HCT116 (cell line): ENCODE data around the gene CMBL. TPM values are rescaled to one million over a fixed set of nuclear protein-coding genes. Genes with fewer than 3 reads are reported as not detected.

Experiments
- ATAC-seq: fragments of 200-7000 bp; cut with Tn5 transposase; 2 replicates; pipeline ENCODE4 v1.9.1; 2020; ENCODE audit warnings: mild to moderate bottlenecking, moderate library complexity
- BruUV-seq: library from RNA; stranded (reverse); fragments of 400-500 nt; replicated peaks from 2 replicates; lab custom pipeline; 2021; lab: Mats Ljungman, UMichigan
- CTCF ChIA-PET: fragments of 300-600 bp; sonication (Branson Sonifier 250); formaldehyde crosslinking; loops from one replicate; lab custom pipeline; 2021; ENCODE audit warnings: antibody characterized with exemption; lab: Charles Lee
- POLR2A ChIA-PET: fragments of 300-600, 350-600 bp; sonication (Branson Sonifier 250); formaldehyde crosslinking; loops from one replicate; lab custom pipeline; 2021; ENCODE audit warnings: antibody characterized with exemption; lab: Charles Lee
- RAD21 ChIA-PET, 2 experiments: fragments of 300-600 bp; sonication (Branson Sonifier 250); formaldehyde crosslinking; loops; one replicate each; lab custom pipeline; 2023; ENCODE audit warnings: low total read pairs in 2 of 2; ENCODE audit not compliant: uncharacterized antibody in 2 of 2, unreplicated experiment in 2 of 2, low non-redundant PET in 1 of 2; lab: Charles Lee
- DNase-seq: peaks from one replicate; pipeline ENCODE4 v3.0.0-alpha.2; 2010; ENCODE audit warnings: low read depth, low spot score
- H2AFZ ChIP-seq: fragments of 200-600 bp; shearing (Covaris generic), sonication (generic); 2 replicates; pipeline ENCODE4 v1.6.1; 2017; ENCODE audit warnings: low read depth, mixed run types, mixed read lengths, antibody characterized with exemption, low read length; ENCODE audit not compliant: poor library complexity, severe bottlenecking
- H3K27ac ChIP-seq: 2 replicates; pipeline ENCODE4 v1.5.1; 2012; ENCODE audit warnings: low read depth, low read length
- H3K27me3 ChIP-seq: fragments of 200-600 bp; sonication (generic); 2 replicates; pipeline ENCODE4 v1.6.1; 2016; ENCODE audit warnings: mixed run types, low read length, mixed read lengths; ENCODE audit not compliant: insufficient read depth
- H3K36me3 ChIP-seq, 2 experiments: fragments of 200-500 bp in 1 of 2; fragments of 200-600 bp in 1 of 2; sonication (Bioruptor generic) in 1 of 2; sonication (generic) in 1 of 2; 2 replicates each; pipeline versions ENCODE4 v1.5.1 to v1.6.1; 2014 to 2016; ENCODE audit warnings: low read length in 2 of 2, inconsistent platforms in 1 of 2, mixed read lengths in 1 of 2, mixed run types in 1 of 2; ENCODE audit not compliant: insufficient read depth in 2 of 2, control insufficient read depth in 1 of 2
- H3K4me1 ChIP-seq, 2 experiments: fragments of 200-600 bp in 1 of 2; sonication (generic) in 1 of 2; 2 replicates each; pipeline versions ENCODE4 v1.5.1 to v1.6.1; 2012 to 2017; ENCODE audit warnings: low read length in 2 of 2, inconsistent platforms in 1 of 2, mild to moderate bottlenecking in 1 of 2, mixed read lengths in 1 of 2, mixed run types in 1 of 2, moderate library complexity in 1 of 2; ENCODE audit not compliant: insufficient read depth in 2 of 2, control insufficient read depth in 1 of 2
- H3K4me2 ChIP-seq: fragments of 200-600 bp; sonication (generic); 2 replicates; pipeline ENCODE4 v1.6.1; 2017; ENCODE audit warnings: mixed run types, low read length, mixed read lengths
- H3K4me3 ChIP-seq, 2 experiments: fragments of 200-600 bp in 1 of 2; sonication (generic) in 1 of 2; replicated peaks in 1 of 2; 2 replicates each; pipeline ENCODE4 v1.5.1; 2011 to 2016; ENCODE audit warnings: low read length in 2 of 2, control low read depth in 1 of 2, low read depth in 1 of 2, mild to moderate bottlenecking in 1 of 2, mixed read lengths in 1 of 2, mixed run types in 1 of 2
- H3K79me2 ChIP-seq: fragments of 200-600 bp; sonication (generic); 2 replicates; pipeline ENCODE4 v1.6.1; 2017; ENCODE audit warnings: mild to moderate bottlenecking, mixed run types, low read length, moderate library complexity, mixed read lengths; ENCODE audit not compliant: insufficient read depth
- H3K9ac ChIP-seq: fragments of 200-600 bp; sonication (generic); 2 replicates; pipeline ENCODE4 v1.6.1; 2016; ENCODE audit warnings: low read length, mixed read lengths
- H3K9me2 ChIP-seq: fragments of 200-600 bp; sonication (generic), shearing (Covaris generic); 2 replicates; pipeline ENCODE4 v1.6.1; 2017; ENCODE audit warnings: mixed run types, mild to moderate bottlenecking, moderate library complexity; ENCODE audit not compliant: insufficient read depth
- H3K9me3 ChIP-seq, 2 experiments: fragments of 200-500 bp in 1 of 2; fragments of 200-600 bp in 1 of 2; sonication (Bioruptor generic) in 1 of 2; sonication (generic) in 1 of 2; 2 replicates each; pipeline ENCODE4 v1.6.1; 2014 to 2017; ENCODE audit warnings: low read length in 2 of 2, mixed read lengths in 2 of 2, inconsistent platforms in 1 of 2, low read depth in 1 of 2, mild to moderate bottlenecking in 1 of 2, mixed run types in 1 of 2, moderate library complexity in 1 of 2; ENCODE audit not compliant: control insufficient read depth in 1 of 2, insufficient read depth in 1 of 2
- H4K20me1 ChIP-seq: fragments of 200-600 bp; sonication (generic), shearing (Covaris generic); 2 replicates; pipeline ENCODE4 v1.6.1; 2017; ENCODE audit warnings: mixed run types, mild to moderate bottlenecking, moderate library complexity; ENCODE audit not compliant: insufficient read depth
- CBX3 ChIP-seq: IDR thresholded peaks from 2 replicates; pipeline ENCODE4 v1.6.1; 2012; ENCODE audit warnings: low read depth
- CEBPB ChIP-seq: IDR thresholded peaks from 2 replicates; pipeline ENCODE4 v1.6.1; 2012; ENCODE audit warnings: low read depth
- EGR1 ChIP-seq: IDR thresholded peaks from 2 replicates; pipeline ENCODE4 v1.6.1; 2012; ENCODE audit warnings: low read depth
- ELF1 ChIP-seq: IDR thresholded peaks from 2 replicates; pipeline ENCODE4 v1.6.1; 2012; ENCODE audit warnings: low read depth, borderline replicate concordance
- EZH2 ChIP-seq: fragments of 200-600 bp; sonication (generic); IDR thresholded peaks from 2 replicates; pipeline ENCODE4 v1.6.1; 2017; ENCODE audit warnings: antibody characterized with exemption, mixed run types
- EZH2phosphoT487 ChIP-seq: fragments of 200-600 bp; IDR thresholded peaks from 2 replicates; pipeline ENCODE4 v1.6.1; 2018; ENCODE audit warnings: antibody characterized with exemption, borderline replicate concordance
- FOSL1 ChIP-seq: IDR thresholded peaks from 2 replicates; pipeline ENCODE4 v1.6.1; 2012; ENCODE audit warnings: low read depth
- POLR2A ChIP-seq: IDR thresholded peaks from 2 replicates; pipeline ENCODE4 v1.7.0; 2011; ENCODE audit warnings: borderline replicate concordance; ENCODE audit not compliant: insufficient read depth, insufficient read length; ENCODE audit errors: extremely low read depth
- RAD21 ChIP-seq: IDR thresholded peaks from 2 replicates; pipeline ENCODE4 v1.6.1; 2012; ENCODE audit warnings: low read depth, mild to moderate bottlenecking
- SP1 ChIP-seq: IDR thresholded peaks from 2 replicates; pipeline ENCODE4 v1.6.1; 2012; ENCODE audit warnings: low read depth
- TCF7L2 ChIP-seq: IDR thresholded peaks from 2 replicates; pipeline ENCODE4 v1.7.0; 2011; ENCODE audit warnings: borderline replicate concordance, inconsistent platforms; ENCODE audit not compliant: insufficient read depth, insufficient read length; ENCODE audit errors: extremely low read depth
- ZFX ChIP-seq: fragments of 450-650 bp; IDR thresholded peaks from 2 replicates; pipeline ENCODE4 v1.6.1; 2017
- ZNF274 ChIP-seq: fragments of 200-500 bp; sonication (Bioruptor generic); IDR thresholded peaks from 2 replicates; pipeline ENCODE4 v1.6.1; 2014; ENCODE audit warnings: mild to moderate bottlenecking, low read depth, low read length, inconsistent platforms
- intact Hi-C: fragments of 100-400 bp; cut with micrococcal nuclease; formaldehyde crosslinking; loops from 2 replicates; pipeline ENCODE4 v1.10.0; 2022
- total RNA-seq: library from RNA; stranded (reverse); gene quantifications from one replicate; pipeline ENCODE4 v1.2.1, GENCODE V29; 2021; ENCODE audit not compliant: unreplicated experiment
- TF ChIP-seq, protein P1 (sequence below), 3 experiments: fragments of 200-600 bp in 1 of 3; sonication (generic) in 1 of 3; IDR thresholded peaks in 2 of 3; conservative IDR thresholded peaks in 1 of 3; 2 replicates each; pipeline ENCODE4 v1.5.1; 2012 to 2017; ENCODE audit warnings: low read depth in 2 of 3, low read length in 2 of 3, antibody characterized with exemption in 1 of 3, borderline replicate concordance in 1 of 3, control low read depth in 1 of 3, mild to moderate bottlenecking in 1 of 3, mixed read lengths in 1 of 3, mixed run types in 1 of 3, moderate library complexity in 1 of 3; ENCODE audit not compliant: insufficient read depth in 1 of 3
- TF ChIP-seq, protein P2 (sequence below): IDR thresholded peaks from 2 replicates; pipeline ENCODE4 v1.6.1; 2011; ENCODE audit warnings: mild to moderate bottlenecking, low read length, moderate library complexity; ENCODE audit not compliant: insufficient replicate concordance; ENCODE audit errors: extremely low read depth
- TF ChIP-seq, protein P3 (sequence below): IDR thresholded peaks from 2 replicates; pipeline ENCODE4 v1.6.1; 2012

The CMBL gene
- total RNA-seq, 1 experiment from 2014 or later = 51.0 TPM

DNA sequence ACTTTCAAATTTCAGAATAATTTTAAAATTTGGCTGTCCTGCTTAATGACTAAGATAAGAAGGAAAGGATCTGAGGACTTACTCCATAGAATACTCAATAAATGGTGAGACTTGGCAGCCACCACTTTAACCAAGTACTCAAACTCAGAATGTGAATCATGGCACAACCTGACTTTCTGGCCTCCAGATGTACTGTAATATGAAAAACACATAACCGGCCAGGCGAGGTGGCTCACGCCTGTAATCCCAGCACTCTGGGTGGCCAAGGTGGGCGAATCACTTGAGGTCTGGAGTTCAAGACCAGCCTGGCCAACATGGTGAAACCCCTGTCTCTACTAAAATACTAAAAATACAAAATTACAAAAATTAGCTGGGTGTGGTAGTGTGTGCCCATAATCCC lies 35.8 kb upstream of the CMBL start:
- no peaks in the 10 kb centered on the region for H3K9me3 ChIP-seq
- H3K36me3 ChIP-seq = no peaks in the 10 kb centered on the region; a peak in 1 of 4 replicates
- H3K4me2 ChIP-seq = no peak overlapping the region
- no peaks in the 10 kb centered on the region for H3K27me3 ChIP-seq
- H3K4me1 ChIP-seq = no peaks in the 10 kb centered on the region
- no TSS peak for BruUV-seq
- DNase-seq = no peak
- H3K9me2 ChIP-seq = no peaks in the 10 kb centered on the region
- no peak for TF ChIP-seq ELF1
- TF ChIP-seq EZH2 = no peak
- no peak for TF ChIP-seq RAD21
- TF ChIP-seq, protein P1, sequence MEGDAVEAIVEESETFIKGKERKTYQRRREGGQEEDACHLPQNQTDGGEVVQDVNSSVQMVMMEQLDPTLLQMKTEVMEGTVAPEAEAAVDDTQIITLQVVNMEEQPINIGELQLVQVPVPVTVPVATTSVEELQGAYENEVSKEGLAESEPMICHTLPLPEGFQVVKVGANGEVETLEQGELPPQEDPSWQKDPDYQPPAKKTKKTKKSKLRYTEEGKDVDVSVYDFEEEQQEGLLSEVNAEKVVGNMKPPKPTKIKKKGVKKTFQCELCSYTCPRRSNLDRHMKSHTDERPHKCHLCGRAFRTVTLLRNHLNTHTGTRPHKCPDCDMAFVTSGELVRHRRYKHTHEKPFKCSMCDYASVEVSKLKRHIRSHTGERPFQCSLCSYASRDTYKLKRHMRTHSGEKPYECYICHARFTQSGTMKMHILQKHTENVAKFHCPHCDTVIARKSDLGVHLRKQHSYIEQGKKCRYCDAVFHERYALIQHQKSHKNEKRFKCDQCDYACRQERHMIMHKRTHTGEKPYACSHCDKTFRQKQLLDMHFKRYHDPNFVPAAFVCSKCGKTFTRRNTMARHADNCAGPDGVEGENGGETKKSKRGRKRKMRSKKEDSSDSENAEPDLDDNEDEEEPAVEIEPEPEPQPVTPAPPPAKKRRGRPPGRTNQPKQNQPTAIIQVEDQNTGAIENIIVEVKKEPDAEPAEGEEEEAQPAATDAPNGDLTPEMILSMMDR (IDR thresholded peaks at IDR 0.05 in 2 of 3, conservative IDR thresholded peaks at IDR 0.05 in 1 of 3; ENCODE audit: borderline replicate concordance in 1 of 3, insufficient read depth in 1 of 3, low read depth in 2 of 3, low read length in 2 of 3) = no peak
- TF ChIP-seq EZH2phosphoT487 = no peak
- no peak for TF ChIP-seq TCF7L2
- no peak for TF ChIP-seq FOSL1
- TF ChIP-seq CBX3 = no peak
- TF ChIP-seq, protein P2, sequence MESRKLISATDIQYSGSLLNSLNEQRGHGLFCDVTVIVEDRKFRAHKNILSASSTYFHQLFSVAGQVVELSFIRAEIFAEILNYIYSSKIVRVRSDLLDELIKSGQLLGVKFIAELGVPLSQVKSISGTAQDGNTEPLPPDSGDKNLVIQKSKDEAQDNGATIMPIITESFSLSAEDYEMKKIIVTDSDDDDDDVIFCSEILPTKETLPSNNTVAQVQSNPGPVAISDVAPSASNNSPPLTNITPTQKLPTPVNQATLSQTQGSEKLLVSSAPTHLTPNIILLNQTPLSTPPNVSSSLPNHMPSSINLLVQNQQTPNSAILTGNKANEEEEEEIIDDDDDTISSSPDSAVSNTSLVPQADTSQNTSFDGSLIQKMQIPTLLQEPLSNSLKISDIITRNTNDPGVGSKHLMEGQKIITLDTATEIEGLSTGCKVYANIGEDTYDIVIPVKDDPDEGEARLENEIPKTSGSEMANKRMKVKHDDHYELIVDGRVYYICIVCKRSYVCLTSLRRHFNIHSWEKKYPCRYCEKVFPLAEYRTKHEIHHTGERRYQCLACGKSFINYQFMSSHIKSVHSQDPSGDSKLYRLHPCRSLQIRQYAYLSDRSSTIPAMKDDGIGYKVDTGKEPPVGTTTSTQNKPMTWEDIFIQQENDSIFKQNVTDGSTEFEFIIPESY = no peak
- TF ChIP-seq, protein P3, sequence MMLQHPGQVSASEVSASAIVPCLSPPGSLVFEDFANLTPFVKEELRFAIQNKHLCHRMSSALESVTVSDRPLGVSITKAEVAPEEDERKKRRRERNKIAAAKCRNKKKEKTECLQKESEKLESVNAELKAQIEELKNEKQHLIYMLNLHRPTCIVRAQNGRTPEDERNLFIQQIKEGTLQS = no peak
- no peak for TF ChIP-seq ZNF274
- no peak for TF ChIP-seq CEBPB
- no peak for TF ChIP-seq EGR1
- no peak for TF ChIP-seq ZFX
- no peak for TF ChIP-seq SP1
- TF ChIP-seq POLR2A = no peak
- RAD21 ChIA-PET = no interaction called here
- H2AFZ ChIP-seq = no peak overlapping the region
- POLR2A ChIA-PET = no interaction called here
- no peaks in the 10 kb centered on the region for H4K20me1 ChIP-seq
- no peak overlapping the region for H3K4me3 ChIP-seq
- no peak overlapping the region for H3K9ac ChIP-seq
- ATAC-seq = no peak
- H3K79me2 ChIP-seq = no peaks in the 10 kb centered on the region
- intact Hi-C loops = no loop called here
- H3K27ac ChIP-seq = no peak overlapping the region
- CTCF ChIA-PET = interaction anchor here (1.4 kb wide), 1 partner anchor 60 kb away, joined by 4 read pairs; no protein-coding TSS in a partner anchor
